HepG2 (cell line): ENCODE measurements around the gene KSR1. TPM values are rescaled to one million over a fixed set of nuclear protein-coding genes. Genes with fewer than 3 reads are reported as not detected.

Experiments
- DMTF1 ChIP-seq: sonication (generic); formaldehyde crosslinking; IDR thresholded peaks from 2 replicates; pipeline ENCODE4 v1.4.0; 2020; ENCODE audit warnings: mild to moderate bottlenecking, missing genetic modification reagents
- DNMT3B ChIP-seq: conservative IDR thresholded peaks from 2 replicates; pipeline ENCODE4 v1.6.1; 2016; ENCODE audit warnings: missing biosample characterization, control low read depth
- ELK4 ChIP-seq: sonication (generic); formaldehyde crosslinking; IDR thresholded peaks from 2 replicates; pipeline ENCODE4 v1.9.0; 2021; ENCODE audit warnings: missing genetic modification reagents, borderline replicate concordance
- HINFP ChIP-seq: sonication (generic); formaldehyde crosslinking; IDR thresholded peaks from 2 replicates; pipeline ENCODE4 v1.4.0; 2020; ENCODE audit warnings: low read depth, mild to moderate bottlenecking, missing genetic modification reagents
- IKZF1 ChIP-seq: fragments of 450-650 bp; IDR thresholded peaks from 2 replicates; pipeline ENCODE4 v1.7.1; 2016
- TFE3 ChIP-seq: IDR thresholded peaks from 2 replicates; pipeline ENCODE4 v1.6.1; 2016
- USF2 ChIP-seq, 2 experiments: sonication (generic) in 1 of 2; formaldehyde crosslinking in 1 of 2; IDR thresholded peaks; 2 replicates each; pipeline versions ENCODE4 v1.5.1 to v1.6.1; 2011 to 2020; ENCODE audit warnings: borderline replicate concordance in 1 of 2, low read depth in 1 of 2, low read length in 1 of 2, mild to moderate bottlenecking in 1 of 2, missing genetic modification reagents in 1 of 2, moderate library complexity in 1 of 2
- ZBTB46 ChIP-seq: sonication (generic); formaldehyde crosslinking; IDR thresholded peaks from 2 replicates; pipeline ENCODE4 v1.4.0; 2020; ENCODE audit warnings: mild to moderate bottlenecking, missing genetic modification reagents, borderline replicate concordance
- ZBTB49 ChIP-seq: sonication (generic); formaldehyde crosslinking; IDR thresholded peaks from 2 replicates; pipeline ENCODE4 v1.4.0; 2020; ENCODE audit warnings: missing genetic modification reagents, borderline replicate concordance
- ZNF720 ChIP-seq: sonication (generic); formaldehyde crosslinking; IDR thresholded peaks from 2 replicates; pipeline ENCODE4 v1.4.0; 2020; ENCODE audit warnings: missing genetic modification reagents
- ZNF770 ChIP-seq: sonication (generic); formaldehyde crosslinking; IDR thresholded peaks from 2 replicates; pipeline ENCODE4 v1.5.0; 2020; ENCODE audit warnings: mild to moderate bottlenecking, missing genetic modification reagents
- polyA plus RNA-seq, 8 experiments: library from polyadenylated mRNA; depleted of rRNA in 3 of 8; stranded (reverse) in 7 of 8; unstranded in 1 of 8; fragments of >200 nt; fragmentation: Illumina TruSeq in 4 of 8; extraction: Trizol in 4 of 8; gene quantifications; 2 replicates each; pipeline versions ENCODE4 v1.2.1 to v1.2.3, GENCODE V29; 2011 to 2016; ENCODE audit warnings: low read depth in 4 of 8, missing spikeins in 1 of 8, mixed read lengths in 1 of 8; ENCODE audit not compliant: insufficient read depth in 1 of 8
- total RNA-seq, 5 experiments: library from RNA; depleted of rRNA; stranded (reverse); fragments of >200 nt; fragmentation: Illumina TruSeq; extraction: Trizol; gene quantifications; 2 replicates each; pipeline ENCODE4 v1.2.3, GENCODE V29; 2016; ENCODE audit warnings: low read depth in 1 of 5

KSR1 gene
- total and polyA plus RNA-seq, 2 of the 13 experiments (the other 11 are each of a cell fraction or from before 2014, with no cell fraction given): 10.1 to 16.6 TPM

- TF ChIP-seq USF2 (IDR thresholded peaks at IDR 0.05; ENCODE audit: low read depth, low read length) (no peak), USF2 (CRISPR knock-in tag; IDR thresholded peaks at IDR 0.05; ENCODE audit: borderline replicate concordance) (no peak), ZBTB49 (no peak), TFE3 (CRISPR knock-in tag) (no peak), ZNF720 (CRISPR knock-in tag) (no peak), DMTF1 (no peak), HINFP (CRISPR knock-in tag) (no peak), ZBTB46 (CRISPR knock-in tag) (no peak), ZNF770 (CRISPR knock-in tag) (no peak), IKZF1 (no peak), ELK4 (CRISPR knock-in tag) (no peak), DNMT3B (CRISPR knock-in tag) (no peak)
These were observed 1.7 kb downstream of the KSR1 start (continued) for GRCh38 chr17:27457731-27458523.
